Transverse colon (tissue), 4 donors: ENCODE data around the gene SOX8. TPM values are rescaled to one million over a fixed set of nuclear protein-coding genes. Genes with fewer than 3 reads are reported as not detected.

Experiments
- DNase-seq: peaks from one replicate; pipeline ENCODE4 v3.0.0-alpha.2; 2019
- H3K27ac ChIP-seq, 4 donors: fragments of 200-600 bp; sonication (generic); 2 replicates each; pipeline ENCODE4 v1.5.1; 2016 to 2018; ENCODE audit warnings: inconsistent platforms in 4 of 4
- H3K27me3 ChIP-seq: fragments of 200-600 bp; sonication (generic); 2 replicates; pipeline ENCODE4 v1.5.1; 2017; ENCODE audit warnings: inconsistent platforms
- H3K36me3 ChIP-seq, 4 donors: fragments of 200-600 bp; sonication (generic); 2 replicates each; pipeline ENCODE4 v1.5.1; 2017 to 2019; ENCODE audit warnings: inconsistent platforms in 4 of 4
- H3K4me1 ChIP-seq, 4 donors: fragments of 200-600 bp; sonication (generic); 2 replicates each; pipeline ENCODE4 v1.5.1; 2017 to 2020; ENCODE audit warnings: inconsistent platforms in 4 of 4
- H3K4me3 ChIP-seq, 4 donors: fragments of 200-600 bp; sonication (generic); 1 replicate in 1 of 4; 2 replicates in 3 of 4; pipeline versions ENCODE4 v1.5.1 to v1.6.1; 2017 to 2019; ENCODE audit warnings: inconsistent platforms in 4 of 4
- H3K9me3 ChIP-seq, 2 donors: fragments of 200-600 bp; sonication (generic); 2 replicates each; pipeline ENCODE4 v1.5.1; 2017 to 2019; ENCODE audit warnings: inconsistent platforms in 2 of 2
- EP300 ChIP-seq: sonication (generic); formaldehyde crosslinking; IDR thresholded peaks from one replicate; pipeline ENCODE4 v1.6.1; 2017; ENCODE audit warnings: antibody characterized with exemption, low read depth
- POLR2A ChIP-seq: fragments of 450-650 bp; IDR thresholded peaks from one replicate; pipeline ENCODE4 v1.6.1; 2016; ENCODE audit warnings: antibody characterized with exemption, mild to moderate bottlenecking, moderate library complexity
- POLR2AphosphoS5 ChIP-seq, 3 donors: sonication (generic); formaldehyde crosslinking; IDR thresholded peaks; one replicate each; pipeline ENCODE4 v1.6.1; 2016; ENCODE audit warnings: antibody characterized with exemption in 3 of 3
- WGBS, 2 donors: methylation state at CpG; one replicate each; pipeline ENCODE4 v1.1.5; 2018; ENCODE audit warnings: low coverage in 1 of 2; 5-methylcytosine and 5-hydroxymethylcytosine counted together
- in situ Hi-C, 4 donors: fragments of 200-750 bp; cut with MboI; loops; one replicate each; pipeline versions ENCODE4 v1.15.0 to v1.15.1; 2017; ENCODE audit warnings: low sequenced_read_pairs in 3 of 4, low pct_ligation_motif_present in 1 of 4, low pct_unique_long_range_greater_than_20kb in 1 of 4
- intact Hi-C: fragments of 100-400 bp; cut with DNase I; formaldehyde crosslinking; loops from one replicate; pipeline ENCODE4 v1.15.1; 2023; ENCODE audit warnings: low total_unique reads
- total RNA-seq, 4 donors: library from RNA; depleted of rRNA; stranded (reverse); fragments of >200 nt; gene quantifications; one replicate each; pipeline ENCODE4 v1.1.0, GENCODE V29; 2016
- TF ChIP-seq, protein P1 (sequence below), 5 experiments: fragments of 200-600 bp in 3 of 5; fragments of 450-650 bp in 2 of 5; sonication (generic) in 3 of 5; IDR thresholded peaks; 1 replicate in 2 of 5; 2 replicates in 3 of 5; pipeline ENCODE4 v1.5.1; 2016 to 2017; ENCODE audit warnings: antibody characterized with exemption in 5 of 5, inconsistent platforms in 3 of 5, mild to moderate bottlenecking in 2 of 5, moderate library complexity in 1 of 5

The SOX8 gene
- total RNA-seq, 4 donors from 2014 or later: 0.37 to 1.9 (median 0.50) TPM

DNA sequence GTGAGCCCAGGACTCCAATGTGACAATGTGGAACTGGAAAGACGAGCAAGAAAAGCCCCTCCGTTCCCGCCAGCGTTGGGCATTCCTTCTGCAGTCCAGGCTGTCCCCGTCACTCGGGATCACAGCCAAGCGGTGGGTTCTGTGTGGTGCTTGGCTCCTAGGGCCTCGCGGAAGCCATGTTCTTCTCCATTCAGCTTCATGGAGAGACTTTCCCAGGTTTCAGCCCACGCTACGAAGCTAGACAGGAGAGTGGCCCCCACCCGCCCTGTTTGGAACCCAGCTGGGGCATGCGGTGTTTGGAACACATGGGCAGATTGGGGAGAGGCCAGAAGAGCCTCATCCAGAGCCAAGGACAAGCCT is 16.6 kb upstream of the SOX8 start:
- Histone ChIP-seq H3K27ac (peak overlapping the region; percentile 48 to 70 (median 57)), H3K4me1 (peaks cover 11 to 31% (median 15%) of the 10 kb centered on the region in 4 donors), H3K27me3 (no peaks in the 10 kb centered on the region), H3K9me3 (no peaks in the 10 kb centered on the region), H3K36me3 (no peaks in the 10 kb centered on the region), H3K4me3 (peak overlapping the region in 2 of 4 donors; percentile 9 to 35)
- intact Hi-C loops: no loop called here
- in situ Hi-C loops: no loop called here
- WGBS, 2 donors: 67 to 90% methylated on average over 1 to 13 of the region's 13 CpGs
- TF ChIP-seq POLR2AphosphoS5 (IDR thresholded peaks at IDR 0.05): no peak
- TF ChIP-seq, protein P1, sequence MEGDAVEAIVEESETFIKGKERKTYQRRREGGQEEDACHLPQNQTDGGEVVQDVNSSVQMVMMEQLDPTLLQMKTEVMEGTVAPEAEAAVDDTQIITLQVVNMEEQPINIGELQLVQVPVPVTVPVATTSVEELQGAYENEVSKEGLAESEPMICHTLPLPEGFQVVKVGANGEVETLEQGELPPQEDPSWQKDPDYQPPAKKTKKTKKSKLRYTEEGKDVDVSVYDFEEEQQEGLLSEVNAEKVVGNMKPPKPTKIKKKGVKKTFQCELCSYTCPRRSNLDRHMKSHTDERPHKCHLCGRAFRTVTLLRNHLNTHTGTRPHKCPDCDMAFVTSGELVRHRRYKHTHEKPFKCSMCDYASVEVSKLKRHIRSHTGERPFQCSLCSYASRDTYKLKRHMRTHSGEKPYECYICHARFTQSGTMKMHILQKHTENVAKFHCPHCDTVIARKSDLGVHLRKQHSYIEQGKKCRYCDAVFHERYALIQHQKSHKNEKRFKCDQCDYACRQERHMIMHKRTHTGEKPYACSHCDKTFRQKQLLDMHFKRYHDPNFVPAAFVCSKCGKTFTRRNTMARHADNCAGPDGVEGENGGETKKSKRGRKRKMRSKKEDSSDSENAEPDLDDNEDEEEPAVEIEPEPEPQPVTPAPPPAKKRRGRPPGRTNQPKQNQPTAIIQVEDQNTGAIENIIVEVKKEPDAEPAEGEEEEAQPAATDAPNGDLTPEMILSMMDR (IDR thresholded peaks at IDR 0.05): no peak
- TF ChIP-seq EP300: no peak
- TF ChIP-seq POLR2A: no peak
- no peak for DNase-seq

DNA sequence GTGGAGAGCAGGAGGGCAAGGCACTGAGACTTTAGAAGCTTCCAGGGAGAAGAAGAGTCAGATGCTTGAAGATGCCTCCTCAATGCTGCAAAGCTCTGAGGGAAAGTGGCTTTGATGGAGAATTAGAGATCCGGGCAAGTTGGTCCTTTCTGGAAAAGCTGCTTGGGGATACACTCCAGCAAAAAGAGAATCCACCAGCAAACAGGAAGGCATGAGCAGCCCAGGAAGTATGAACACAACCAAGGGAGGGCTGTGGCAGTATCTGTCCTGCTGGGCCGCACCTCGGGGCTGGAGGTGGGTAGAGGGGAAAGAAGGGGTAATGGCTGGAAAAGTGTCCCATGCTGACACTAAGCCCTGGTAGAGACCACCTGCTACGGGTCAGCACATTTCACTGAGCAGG is 16.1 kb upstream of the SOX8 start:
- no peak for DNase-seq
- H3K4me1 ChIP-seq: peaks cover 11 to 32% (median 17%) of the 10 kb centered on the region in 4 donors
- H3K27me3 ChIP-seq: no peaks in the 10 kb centered on the region
- in situ Hi-C loops: no loop called here
- H3K27ac ChIP-seq: no peak overlapping the region
- intact Hi-C loops: no loop called here
- TF ChIP-seq POLR2AphosphoS5 (IDR thresholded peaks at IDR 0.05) (no peak), POLR2A (no peak), EP300 (no peak)
- TF ChIP-seq, protein P1 (IDR thresholded peaks at IDR 0.05): no peak
- no peaks in the 10 kb centered on the region for H3K9me3 ChIP-seq
- 90 to 96% methylated on average over 4 of the region's 4 CpGs for WGBS, 2 donors
- H3K4me3 ChIP-seq: no peak overlapping the region
- H3K36me3 ChIP-seq: no peaks in the 10 kb centered on the region

DNA sequence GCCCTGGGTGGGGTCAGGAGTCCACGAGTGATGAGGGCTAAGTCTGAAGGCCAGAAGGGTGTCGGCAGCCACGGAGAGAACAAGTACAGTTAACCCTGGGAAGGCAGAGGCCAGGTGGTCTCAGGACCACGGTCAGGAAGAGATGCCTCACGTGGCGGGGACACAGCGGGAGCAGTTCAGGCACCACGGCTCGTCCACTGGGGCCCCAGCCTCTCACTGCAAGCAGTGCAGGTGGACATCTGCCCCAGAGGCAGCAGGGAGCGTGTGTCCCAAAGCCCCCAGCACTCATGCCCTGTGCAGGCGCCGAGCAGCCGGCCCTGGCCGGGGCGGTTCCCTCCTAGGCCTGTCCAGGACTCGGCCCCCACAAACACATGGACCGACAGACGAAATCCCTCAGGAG is 15.5 kb upstream of the SOX8 start:
- H3K27ac ChIP-seq: no peak overlapping the region
- H3K27me3 ChIP-seq: no peaks in the 10 kb centered on the region
- peaks cover 11 to 32% (median 18%) of the 10 kb centered on the region in 4 donors for H3K4me1 ChIP-seq
- in situ Hi-C loops: no loop called here
- H3K4me3 ChIP-seq: no peak overlapping the region
- 95% methylated on average over 18 of the region's 18 CpGs; no CpG with 5 or more reads in 1 of the 2 donors for WGBS, 2 donors
- intact Hi-C loops: no loop called here
- TF ChIP-seq POLR2AphosphoS5 (IDR thresholded peaks at IDR 0.05): no peak
- TF ChIP-seq EP300: no peak
- TF ChIP-seq, protein P1 (IDR thresholded peaks at IDR 0.05): no peak
- no peak for TF ChIP-seq POLR2A
- no peaks in the 10 kb centered on the region for H3K9me3 ChIP-seq
- no peaks in the 10 kb centered on the region for H3K36me3 ChIP-seq
- no peak for DNase-seq

DNA sequence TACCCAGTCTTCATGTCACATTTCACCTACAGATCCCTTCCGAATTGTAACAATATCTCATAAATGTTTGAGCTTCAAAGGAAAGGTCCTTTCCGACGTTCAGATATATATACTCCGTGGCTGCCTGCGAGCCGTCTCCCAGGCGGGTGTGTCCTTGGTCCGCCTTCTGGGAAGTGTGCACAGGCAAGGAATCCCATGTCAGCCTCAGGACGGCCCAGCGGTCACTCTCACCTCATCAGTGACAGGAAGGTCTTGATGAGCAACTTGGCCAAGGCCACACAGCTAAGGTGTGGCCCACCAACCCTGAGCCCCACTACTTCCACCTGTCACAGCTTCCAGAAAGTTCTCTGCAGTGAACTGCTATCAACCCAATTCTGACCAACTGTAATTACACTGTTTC is 15.1 kb upstream of the SOX8 start:
- DNase-seq: no peak
- intact Hi-C loops (no loop called here), in situ Hi-C loops (no loop called here)
- no peaks in the 10 kb centered on the region for H3K36me3 ChIP-seq
- TF ChIP-seq POLR2A (no peak), POLR2AphosphoS5 (IDR thresholded peaks at IDR 0.05) (no peak), EP300 (no peak)
- TF ChIP-seq, protein P1 (IDR thresholded peaks at IDR 0.05): no peak
- H3K27me3 ChIP-seq: no peaks in the 10 kb centered on the region
- WGBS, 2 donors: 92% methylated on average over 10 of the region's 10 CpGs; no CpG with 5 or more reads in 1 of the 2 donors
- H3K27ac ChIP-seq: no peak overlapping the region
- no peak overlapping the region for H3K4me3 ChIP-seq
- peaks cover 11 to 35% (median 21%) of the 10 kb centered on the region in 4 donors for H3K4me1 ChIP-seq
- H3K9me3 ChIP-seq: no peaks in the 10 kb centered on the region
